Neuronal stem cell (in vitro differentiated cells): Measurements from ENCODE around the gene TECPR2.
A peak's percentile ranks its signal among the peaks of the same experiment; 100 is the strongest.

ENCODE experiments used
- DNase-seq: peaks from one replicate; pipeline ENCODE4 v3.0.0-alpha.2; 2013; ENCODE audit warnings: low spot score
- H2AFZ ChIP-seq: one replicate; pipeline ENCODE4 v1.6.1; 2013; ENCODE audit warnings: mild to moderate bottlenecking, low read length, inconsistent platforms
- H2AK5ac ChIP-seq: 2 replicates; pipeline ENCODE4 v1.6.1; 2013; ENCODE audit warnings: low read depth, mild to moderate bottlenecking, inconsistent platforms, low read length, moderate library complexity, mixed read lengths
- H2BK120ac ChIP-seq: 2 replicates; pipeline ENCODE4 v1.6.1; 2013; ENCODE audit warnings: low read depth, mild to moderate bottlenecking, inconsistent platforms, low read length, moderate library complexity, mixed read lengths
- H2BK12ac ChIP-seq: one replicate; pipeline ENCODE4 v1.6.1; 2013; ENCODE audit warnings: low read length, inconsistent platforms
- H2BK15ac ChIP-seq: 2 replicates; pipeline ENCODE4 v1.6.1; 2013; ENCODE audit warnings: mild to moderate bottlenecking, low read length, inconsistent platforms, mixed read lengths
- H2BK5ac ChIP-seq: one replicate; pipeline ENCODE4 v1.6.1; 2013; ENCODE audit warnings: inconsistent platforms, mild to moderate bottlenecking, low read length, moderate library complexity
- H3K14ac ChIP-seq: one replicate; pipeline ENCODE4 v1.6.1; 2013; ENCODE audit warnings: low read length, inconsistent platforms
- H3K18ac ChIP-seq: 2 replicates; pipeline ENCODE4 v1.6.1; 2013; ENCODE audit warnings: low read length, inconsistent platforms
- H3K23ac ChIP-seq: 2 replicates; pipeline ENCODE4 v1.6.1; 2013; ENCODE audit warnings: low read depth, mild to moderate bottlenecking, mixed read lengths, low read length, inconsistent platforms; ENCODE audit not compliant: poor library complexity
- H3K27ac ChIP-seq: replicated peaks from 3 replicates; pipeline ENCODE4 v1.5.1; 2013; ENCODE audit warnings: low read length, inconsistent platforms
- H3K27me3 ChIP-seq, 3 experiments: 2 replicates each; pipeline ENCODE4 v1.6.1; 2013; ENCODE audit warnings: low read length in 3 of 3, mild to moderate bottlenecking in 2 of 3, inconsistent platforms in 1 of 3, low read depth in 1 of 3, mixed read lengths in 1 of 3, moderate library complexity in 1 of 3; ENCODE audit not compliant: control insufficient read depth in 3 of 3, insufficient read depth in 3 of 3
- H3K36me3 ChIP-seq, 2 donors: replicated peaks in 1 of 2; 2 replicates each; pipeline ENCODE4 v1.6.1; 2013; ENCODE audit warnings: low read length in 2 of 2; ENCODE audit not compliant: control insufficient read depth in 2 of 2, insufficient read depth in 2 of 2
- H3K4ac ChIP-seq: 2 replicates; pipeline ENCODE4 v1.6.1; 2013; ENCODE audit warnings: inconsistent platforms, mild to moderate bottlenecking, low read length, moderate library complexity
- H3K4me1 ChIP-seq, 2 donors: 1 replicate in 1 of 2; 2 replicates in 1 of 2; pipeline ENCODE4 v1.6.1; 2013; ENCODE audit warnings: low read length in 2 of 2, low read depth in 1 of 2; ENCODE audit not compliant: control insufficient read depth in 2 of 2, insufficient read depth in 1 of 2
- H3K4me2 ChIP-seq: one replicate; pipeline ENCODE4 v1.6.1; 2013; ENCODE audit warnings: mild to moderate bottlenecking, low read length, inconsistent platforms; ENCODE audit not compliant: insufficient read depth, poor library complexity, severe bottlenecking
- H3K4me3 ChIP-seq, 2 donors: 2 replicates each; pipeline ENCODE4 v1.5.1; 2013; ENCODE audit warnings: low read length in 2 of 2, mild to moderate bottlenecking in 2 of 2, inconsistent platforms in 1 of 2, moderate library complexity in 1 of 2
- H3K79me1 ChIP-seq: one replicate; pipeline ENCODE4 v1.6.1; 2013; ENCODE audit warnings: low read depth, mild to moderate bottlenecking, inconsistent platforms, low read length, moderate library complexity
- H3K9ac ChIP-seq: one replicate; pipeline ENCODE4 v1.6.1; 2013; ENCODE audit warnings: mild to moderate bottlenecking, low read depth, low read length, inconsistent platforms; ENCODE audit not compliant: poor library complexity
- H3K9me3 ChIP-seq, 2 donors: replicated peaks in 1 of 2; 2 replicates each; pipeline versions ENCODE3 to v1.6.1; 2013; ENCODE audit warnings: low read length in 2 of 2, mild to moderate bottlenecking in 2 of 2, inconsistent platforms in 1 of 2, low read depth in 1 of 2, mixed read lengths in 1 of 2, moderate library complexity in 1 of 2; ENCODE audit not compliant: control insufficient read depth in 2 of 2, insufficient read depth in 1 of 2
- H4K8ac ChIP-seq: one replicate; pipeline ENCODE4 v1.6.1; 2013; ENCODE audit warnings: low read depth, mild to moderate bottlenecking, inconsistent platforms, low read length, moderate library complexity
- H4K91ac ChIP-seq: one replicate; pipeline ENCODE4 v1.6.1; 2013; ENCODE audit warnings: low read length, low read depth, mild to moderate bottlenecking, inconsistent platforms; ENCODE audit not compliant: poor library complexity
- WGBS, 2 donors: extraction: QIAGEN DNeasy Blood & Tissue Kit; methylation state at CpG; one replicate each; pipeline ENCODE4 v1.1.7; 2013; ENCODE audit warnings: missing lambda C conversion rate in 2 of 2, mixed read lengths in 1 of 2; ENCODE audit not compliant: insufficient read length in 2 of 2, insufficient replicate concordance in 1 of 2; ENCODE audit errors: extremely low coverage in 2 of 2; 5-methylcytosine and 5-hydroxymethylcytosine counted together

TECPR2 gene

GRCh38 chr14:102434647-102435175 lies 72.0 kb downstream of the TECPR2 start:
- no peak overlapping the region for H2BK120ac ChIP-seq
- H3K27me3 ChIP-seq, result no peaks in the 10 kb centered on the region
- H2BK5ac ChIP-seq, result no peak overlapping the region
- no peak overlapping the region for H3K27ac ChIP-seq
- H4K91ac ChIP-seq, result no peak overlapping the region
- H3K36me3 ChIP-seq, result peaks cover 16 to 43% of the 10 kb centered on the region in 2 donors
- DNase-seq, result no peak
- no peak overlapping the region for H3K4ac ChIP-seq
- no peaks in the 10 kb centered on the region for H3K79me1 ChIP-seq
- H3K14ac ChIP-seq, result no peak overlapping the region
- H2AFZ ChIP-seq, result no peak overlapping the region
- peaks cover 4 to 5% of the 10 kb centered on the region in 2 donors for H3K4me1 ChIP-seq
- H3K18ac ChIP-seq, result no peak overlapping the region
- H3K4me3 ChIP-seq, result no peak overlapping the region
- H4K8ac ChIP-seq, result no peak overlapping the region
- H3K9me3 ChIP-seq, result no peaks in the 10 kb centered on the region
- no peak overlapping the region for H3K9ac ChIP-seq
- H2AK5ac ChIP-seq, result no peak overlapping the region
- no CpG with 5 or more reads among the region's 11 CpGs for WGBS, 2 donors
- no peak overlapping the region for H3K23ac ChIP-seq
- no peak overlapping the region for H2BK12ac ChIP-seq
- H3K4me2 ChIP-seq, result no peak overlapping the region
- H2BK15ac ChIP-seq, result no peak overlapping the region

DNA sequence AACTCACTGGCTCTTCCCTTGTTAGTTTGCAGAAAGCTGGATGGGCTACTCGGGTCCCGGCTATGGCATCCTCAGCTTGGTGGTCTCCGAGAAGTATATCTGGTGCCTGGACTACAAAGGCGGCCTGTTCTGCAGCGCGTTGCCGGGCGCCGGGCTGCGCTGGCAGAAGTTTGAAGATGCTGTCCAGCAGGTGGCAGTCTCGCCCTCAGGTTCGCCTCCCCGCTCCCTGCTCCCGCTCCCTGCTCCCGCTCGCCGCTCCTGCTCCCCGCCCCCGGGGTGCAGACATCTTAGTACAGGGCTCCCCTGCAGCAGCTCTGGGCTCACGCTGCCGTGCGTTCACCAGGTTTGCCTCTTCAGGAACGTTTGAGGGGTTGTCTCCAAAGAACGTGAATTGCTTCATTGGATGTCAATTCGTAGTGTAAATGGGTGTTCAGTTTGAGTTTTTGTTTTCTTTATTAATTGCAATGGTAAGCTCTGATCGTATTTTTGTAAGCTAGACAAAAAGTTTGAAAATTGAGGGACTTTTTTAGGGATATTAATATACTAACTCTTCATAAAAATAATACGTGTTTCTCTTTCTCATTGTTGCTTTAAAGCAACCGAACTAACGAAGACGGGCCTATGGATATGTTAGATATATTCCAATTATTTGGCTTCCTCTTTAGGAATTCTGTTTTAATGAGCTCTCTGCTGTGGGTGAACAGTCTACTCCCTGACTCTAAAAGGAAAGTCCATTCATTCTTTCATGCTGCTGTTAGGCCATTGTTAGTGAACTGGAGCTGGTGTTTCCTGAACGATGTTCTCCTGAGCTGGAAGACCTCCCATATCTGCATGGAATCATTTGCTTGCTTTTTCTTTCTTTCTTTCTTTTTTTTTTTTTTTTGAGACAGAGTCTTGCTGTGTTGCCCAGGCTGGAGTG lies 75.5 kb downstream of the TECPR2 start:
- Histone ChIP-seq H3K27me3 (no peaks in the 10 kb centered on the region), H2BK5ac (no peak overlapping the region), H3K23ac (no peak overlapping the region), H2BK15ac (no peak overlapping the region), H2BK120ac (no peak overlapping the region), H2BK12ac (no peak overlapping the region), H4K91ac (no peak overlapping the region), H3K36me3 (peaks cover 26 to 56% of the 10 kb centered on the region in 2 donors), H3K14ac (no peak overlapping the region), H3K18ac (no peak overlapping the region), H2AFZ (peak overlapping the region; percentile 86), H3K4me2 (no peak overlapping the region), H3K4me1 (peaks cover 4 to 5% of the 10 kb centered on the region in 2 donors), H3K4me3 (peak overlapping the region in 1 of 2 donors; percentile 9), H3K9me3 (no peaks in the 10 kb centered on the region), H3K27ac (peak overlapping the region; percentile 42), H2AK5ac (no peak overlapping the region), H3K4ac (no peak overlapping the region), H4K8ac (no peak overlapping the region), H3K79me1 (no peaks in the 10 kb centered on the region), H3K9ac (no peak overlapping the region)
- no CpG with 5 or more reads among the region's 31 CpGs for WGBS, 2 donors
- peak; percentile 78 for DNase-seq

DNA sequence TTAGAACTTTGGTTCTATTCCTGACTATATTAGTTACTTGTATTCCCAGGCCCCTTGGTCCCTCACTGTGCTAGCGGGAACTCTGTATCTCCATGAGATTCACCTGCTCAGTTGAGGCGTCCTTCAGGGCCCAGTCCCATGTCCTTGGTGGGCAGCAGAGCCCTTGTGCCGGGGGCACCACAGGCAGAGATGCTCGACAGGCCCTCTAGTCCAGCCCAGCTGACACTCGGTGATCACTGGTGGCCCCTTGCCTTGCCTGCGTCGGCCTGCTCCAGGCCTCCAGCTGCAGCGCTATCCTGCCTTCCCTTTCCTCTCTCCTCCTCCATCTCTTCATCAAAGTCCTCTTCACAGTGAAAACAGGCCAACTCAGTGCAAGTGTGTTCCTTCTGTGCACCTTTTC lies 76.8 kb downstream of the TECPR2 start:
- H2BK120ac ChIP-seq, result no peak overlapping the region
- H3K27me3 ChIP-seq, result no peaks in the 10 kb centered on the region
- no peaks in the 10 kb centered on the region for H3K9me3 ChIP-seq
- H4K91ac ChIP-seq, result peak overlapping the region; percentile 79
- H3K23ac ChIP-seq, result no peak overlapping the region
- peaks cover 29 to 59% of the 10 kb centered on the region in 2 donors for H3K36me3 ChIP-seq
- no peak overlapping the region for H2BK15ac ChIP-seq
- H2AK5ac ChIP-seq, result no peak overlapping the region
- H3K14ac ChIP-seq, result no peak overlapping the region
- H3K4me3 ChIP-seq, result no peak overlapping the region
- H3K18ac ChIP-seq, result no peak overlapping the region
- H3K27ac ChIP-seq, result no peak overlapping the region
- H2BK12ac ChIP-seq, result no peak overlapping the region
- WGBS, 2 donors, result no CpG with 5 or more reads among the region's 8 CpGs
- no peak overlapping the region for H2AFZ ChIP-seq
- H3K9ac ChIP-seq, result no peak overlapping the region
- peaks cover 4 to 5% of the 10 kb centered on the region in 2 donors for H3K4me1 ChIP-seq
- H4K8ac ChIP-seq, result no peak overlapping the region
- DNase-seq, result no peak
- H3K4me2 ChIP-seq, result no peak overlapping the region
- no peak overlapping the region for H3K4ac ChIP-seq
- no peak overlapping the region for H2BK5ac ChIP-seq
- H3K79me1 ChIP-seq, result no peaks in the 10 kb centered on the region

DNA sequence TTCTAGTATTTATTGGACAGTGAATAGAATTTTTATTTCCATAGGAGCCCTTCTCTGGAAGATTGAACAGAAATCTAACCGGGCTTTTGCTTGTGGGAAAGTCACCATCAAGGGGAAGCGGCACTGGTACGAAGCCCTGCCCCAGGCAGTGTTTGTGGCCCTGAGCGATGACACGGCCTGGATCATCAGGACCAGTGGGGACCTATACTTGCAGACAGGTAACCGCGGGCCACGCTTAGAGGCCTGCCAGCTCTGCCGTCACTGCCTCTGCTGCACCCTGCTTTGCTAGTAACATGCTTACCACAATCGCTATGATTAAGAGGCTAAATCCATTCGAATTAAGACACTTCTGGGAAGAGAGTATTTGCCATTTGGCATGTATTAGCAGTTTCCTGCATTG lies 77.7 kb downstream of the TECPR2 start:
- no peak overlapping the region for H2AK5ac ChIP-seq
- no peaks in the 10 kb centered on the region for H3K9me3 ChIP-seq
- H3K4ac ChIP-seq, result no peak overlapping the region
- peaks cover 29 to 59% of the 10 kb centered on the region in 2 donors for H3K36me3 ChIP-seq
- H2AFZ ChIP-seq, result no peak overlapping the region
- H2BK5ac ChIP-seq, result no peak overlapping the region
- H3K4me3 ChIP-seq, result no peak overlapping the region
- peaks cover 4 to 5% of the 10 kb centered on the region in 2 donors for H3K4me1 ChIP-seq
- no peak overlapping the region for H2BK120ac ChIP-seq
- no peak overlapping the region for H2BK15ac ChIP-seq
- no peaks in the 10 kb centered on the region for H3K79me1 ChIP-seq
- no peak overlapping the region for H3K27ac ChIP-seq
- no peak overlapping the region for H3K9ac ChIP-seq
- WGBS, 2 donors, result no CpG with 5 or more reads among the region's 11 CpGs
- no peak overlapping the region for H3K23ac ChIP-seq
- DNase-seq, result no peak
- H3K4me2 ChIP-seq, result no peak overlapping the region
- H3K14ac ChIP-seq, result no peak overlapping the region
- H4K91ac ChIP-seq, result no peak overlapping the region
- no peak overlapping the region for H3K18ac ChIP-seq
- H3K27me3 ChIP-seq, result no peaks in the 10 kb centered on the region
- H2BK12ac ChIP-seq, result no peak overlapping the region
- no peak overlapping the region for H4K8ac ChIP-seq
